Upper lobe of left lung (tissue), 4 donors: ENCODE measurements around the gene ACTN4.

Experiments
- CTCF ChIP-seq, 6 experiments: fragments of 450-650 bp in 4 of 6; fragments of 200-600 bp in 2 of 6; sonication (generic) in 2 of 6; IDR thresholded peaks; one replicate each; pipeline ENCODE4 v1.5.1; 2016 to 2019; ENCODE audit warnings: antibody characterized with exemption in 6 of 6
- EP300 ChIP-seq, 4 donors: sonication (generic); formaldehyde crosslinking; IDR thresholded peaks; one replicate each; pipeline ENCODE4 v1.5.1; 2017; ENCODE audit warnings: antibody characterized with exemption in 4 of 4, control low read depth in 2 of 4
- POLR2A ChIP-seq, 4 donors: fragments of 450-650 bp; IDR thresholded peaks; one replicate each; pipeline ENCODE4 v1.5.1; 2016 to 2017; ENCODE audit warnings: antibody characterized with exemption in 4 of 4, mild to moderate bottlenecking in 2 of 4

GRCh38 chr19:38721979-38722773, 74.7 kb downstream of the ACTN4 start:
- TF ChIP-seq CTCF (IDR thresholded peaks at IDR 0.05) = no peak
- no peak for TF ChIP-seq POLR2A (IDR thresholded peaks at IDR 0.05)
- no peak for TF ChIP-seq EP300 (IDR thresholded peaks at IDR 0.05)
